Upper lobe of left lung (tissue), 4 donors: ENCODE data around the gene LSM14A.

Experiments used
- POLR2A ChIP-seq, 4 donors: fragments of 450-650 bp; IDR thresholded peaks; one replicate each; pipeline ENCODE4 v1.5.1; 2016 to 2017; ENCODE audit warnings: antibody characterized with exemption in 4 of 4, mild to moderate bottlenecking in 2 of 4
- TF ChIP-seq, protein P1 (sequence below), 6 experiments: fragments of 450-650 bp in 4 of 6; fragments of 200-600 bp in 2 of 6; sonication (generic) in 2 of 6; IDR thresholded peaks; one replicate each; pipeline ENCODE4 v1.5.1; 2016 to 2019; ENCODE audit warnings: antibody characterized with exemption in 6 of 6

DNA sequence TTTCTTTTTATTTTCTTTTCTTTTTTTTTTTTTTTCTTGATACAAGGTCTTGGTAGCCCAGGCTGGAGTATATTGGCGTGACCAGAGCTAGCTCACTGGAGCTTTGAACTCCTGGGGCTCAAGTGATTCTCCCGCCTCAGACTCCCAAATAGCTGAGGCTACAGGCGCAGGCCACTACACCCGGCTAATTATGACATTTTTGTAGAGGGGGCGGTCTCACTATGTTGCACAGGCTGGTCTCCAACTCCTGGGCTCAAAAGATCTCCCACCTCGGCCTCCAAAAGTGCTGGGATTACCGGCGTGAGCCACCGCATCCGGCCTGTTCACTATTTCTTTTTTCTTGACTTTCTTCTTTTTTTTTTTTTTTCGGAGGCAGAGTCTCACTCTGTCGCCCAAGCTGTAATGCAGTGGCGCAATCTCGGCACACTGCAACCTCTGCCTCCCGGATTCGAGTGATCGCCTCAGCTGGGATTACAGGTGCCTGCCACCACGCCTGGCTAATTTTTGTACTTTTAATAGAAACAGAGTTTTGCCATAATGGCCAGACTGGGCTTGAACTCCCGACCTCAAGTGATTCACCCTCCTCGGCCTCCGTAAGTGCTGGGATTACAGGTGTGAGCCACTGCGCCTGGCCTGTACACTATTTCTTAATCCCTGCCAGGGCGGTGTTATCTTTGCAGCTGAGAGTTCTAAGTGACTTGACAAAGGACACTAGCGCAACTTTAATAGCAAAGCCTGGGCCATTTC lies 37.1 kb upstream of the LSM14A start:
- TF ChIP-seq, protein P1, sequence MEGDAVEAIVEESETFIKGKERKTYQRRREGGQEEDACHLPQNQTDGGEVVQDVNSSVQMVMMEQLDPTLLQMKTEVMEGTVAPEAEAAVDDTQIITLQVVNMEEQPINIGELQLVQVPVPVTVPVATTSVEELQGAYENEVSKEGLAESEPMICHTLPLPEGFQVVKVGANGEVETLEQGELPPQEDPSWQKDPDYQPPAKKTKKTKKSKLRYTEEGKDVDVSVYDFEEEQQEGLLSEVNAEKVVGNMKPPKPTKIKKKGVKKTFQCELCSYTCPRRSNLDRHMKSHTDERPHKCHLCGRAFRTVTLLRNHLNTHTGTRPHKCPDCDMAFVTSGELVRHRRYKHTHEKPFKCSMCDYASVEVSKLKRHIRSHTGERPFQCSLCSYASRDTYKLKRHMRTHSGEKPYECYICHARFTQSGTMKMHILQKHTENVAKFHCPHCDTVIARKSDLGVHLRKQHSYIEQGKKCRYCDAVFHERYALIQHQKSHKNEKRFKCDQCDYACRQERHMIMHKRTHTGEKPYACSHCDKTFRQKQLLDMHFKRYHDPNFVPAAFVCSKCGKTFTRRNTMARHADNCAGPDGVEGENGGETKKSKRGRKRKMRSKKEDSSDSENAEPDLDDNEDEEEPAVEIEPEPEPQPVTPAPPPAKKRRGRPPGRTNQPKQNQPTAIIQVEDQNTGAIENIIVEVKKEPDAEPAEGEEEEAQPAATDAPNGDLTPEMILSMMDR (IDR thresholded peaks at IDR 0.05): no peak
- TF ChIP-seq POLR2A (IDR thresholded peaks at IDR 0.05): no peak
